Activated CD4-positive, CD25-positive, alpha-beta regulatory T cell treated with anti-CD3 and anti-CD28 coated beads, Interleukin-2, amount 50 U/mL, for 72 hours (primary cell): ENCODE results near the gene GALNT17.

Source experiments
- DNase-seq: peaks from one replicate; pipeline ENCODE4 v3.0.0; 2021

GALNT17 gene

DNA sequence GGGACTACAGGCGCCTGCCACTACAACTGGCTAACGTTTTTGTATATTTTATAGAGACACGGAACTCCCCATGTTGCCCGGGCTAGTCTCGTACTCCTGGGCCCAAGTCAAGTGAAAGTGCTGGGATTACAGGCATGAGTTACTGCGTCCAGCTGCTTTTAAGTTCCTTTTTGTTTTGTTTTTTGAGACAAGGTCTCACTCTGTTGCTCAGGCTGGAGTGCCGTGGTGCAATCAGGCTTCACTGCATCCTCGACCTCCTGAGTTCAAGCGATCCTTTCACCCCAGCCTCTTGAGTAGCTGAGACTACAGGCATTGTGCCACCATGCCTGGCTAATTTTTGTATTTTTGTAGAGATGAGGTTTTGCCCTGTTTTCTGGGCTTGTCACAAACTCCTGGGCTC, 155.0 kb downstream of the GALNT17 start:
- no peak for DNase-seq

DNA sequence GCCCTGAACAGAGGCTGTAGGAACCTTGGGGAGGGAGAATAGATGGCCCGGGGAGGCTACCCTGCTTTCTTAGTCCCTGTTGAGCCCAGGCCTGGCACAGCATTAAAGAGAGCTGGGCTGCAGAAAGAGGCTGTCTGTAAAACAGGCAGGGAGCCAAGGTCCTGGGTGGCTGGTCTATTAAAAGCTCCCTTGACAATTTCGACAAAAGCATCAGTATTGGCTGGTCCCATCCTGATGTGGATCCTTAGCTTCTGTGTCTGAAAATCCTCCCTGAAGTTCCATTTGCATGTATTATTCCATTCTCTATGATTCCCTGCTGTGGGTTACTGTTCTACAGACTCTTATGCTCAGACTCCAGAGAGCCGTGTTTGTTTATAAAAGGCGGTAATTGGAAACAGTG, 158.5 kb downstream of the GALNT17 start:
- DNase-seq = no peak

DNA sequence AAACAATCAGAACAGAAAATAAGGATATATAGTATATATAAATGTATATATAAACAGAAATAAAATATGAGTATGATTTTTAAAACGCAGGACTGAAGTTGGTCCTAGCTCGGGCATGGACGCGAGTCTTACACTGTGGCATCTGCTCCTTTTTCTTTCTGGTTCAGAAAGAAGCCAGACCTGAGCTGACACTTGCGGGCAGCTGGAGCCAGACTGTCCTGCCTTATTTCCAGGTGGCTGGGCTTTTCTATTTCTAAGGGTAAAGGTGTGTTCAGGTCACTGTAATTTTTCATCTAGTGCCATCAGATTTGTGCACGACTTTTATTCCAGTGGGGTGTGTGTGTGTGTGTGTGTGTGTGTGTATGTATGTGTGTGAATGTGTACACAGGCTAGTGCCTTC, 166.4 kb downstream of the GALNT17 start:
- DNase-seq = no peak

DNA sequence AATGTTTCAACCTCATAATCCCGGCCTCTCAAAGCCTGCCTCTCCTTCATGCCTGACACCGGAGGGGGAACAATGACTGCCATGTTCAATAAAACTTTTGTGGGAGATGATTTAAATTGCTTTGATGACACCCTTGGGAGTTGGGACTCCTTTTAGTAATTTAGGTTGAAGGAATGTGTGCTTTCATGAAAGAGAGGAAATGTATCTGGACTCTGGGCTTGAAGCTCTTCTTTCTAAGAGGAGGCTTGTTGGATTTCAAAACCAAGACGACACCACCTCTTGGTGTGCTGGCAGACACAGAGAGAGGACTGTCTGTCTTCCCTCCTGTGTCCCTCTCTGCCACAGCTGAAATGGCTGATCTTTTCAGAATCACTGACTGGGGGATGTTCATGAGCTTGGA, 168.1 kb downstream of the GALNT17 start:
- DNase-seq = no peak

DNA sequence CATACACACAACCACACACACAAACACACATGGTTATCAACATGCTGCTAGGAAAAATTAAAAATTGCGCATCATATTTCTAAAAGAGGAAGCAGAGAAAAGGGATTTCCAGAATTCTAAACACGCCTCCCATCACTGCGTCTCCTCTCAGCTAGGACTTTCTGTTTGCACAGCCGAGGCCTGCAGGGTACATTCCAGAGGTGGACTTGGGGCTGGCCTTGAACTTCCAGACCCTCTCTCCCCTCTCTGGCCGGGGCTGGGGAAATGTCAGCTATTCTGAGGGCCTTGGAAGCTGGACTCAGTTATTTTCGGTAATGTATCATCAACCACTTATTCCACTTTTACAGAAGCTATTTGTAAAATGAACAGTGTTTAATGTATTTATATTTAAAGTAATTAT, 168.7 kb downstream of the GALNT17 start:
- no peak for DNase-seq

DNA sequence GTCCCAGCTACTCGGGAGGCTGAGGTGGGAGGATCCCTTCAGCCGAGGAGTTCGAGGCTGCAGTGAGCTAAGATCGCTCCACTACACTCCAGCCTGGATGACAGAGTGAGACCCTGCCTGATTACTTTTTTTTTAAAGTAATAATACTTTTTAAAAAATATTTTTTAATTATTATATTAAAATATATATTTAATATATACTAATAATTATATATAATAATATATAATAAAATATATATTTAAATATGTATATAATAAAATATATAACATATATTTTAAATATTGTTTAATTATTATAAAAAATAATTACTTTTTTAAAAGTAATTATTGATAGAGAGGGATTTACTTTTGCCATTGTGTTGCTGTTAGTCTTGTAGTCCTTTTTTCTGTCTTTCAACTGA, 169.2 kb downstream of the GALNT17 start:
- DNase-seq = no peak

DNA sequence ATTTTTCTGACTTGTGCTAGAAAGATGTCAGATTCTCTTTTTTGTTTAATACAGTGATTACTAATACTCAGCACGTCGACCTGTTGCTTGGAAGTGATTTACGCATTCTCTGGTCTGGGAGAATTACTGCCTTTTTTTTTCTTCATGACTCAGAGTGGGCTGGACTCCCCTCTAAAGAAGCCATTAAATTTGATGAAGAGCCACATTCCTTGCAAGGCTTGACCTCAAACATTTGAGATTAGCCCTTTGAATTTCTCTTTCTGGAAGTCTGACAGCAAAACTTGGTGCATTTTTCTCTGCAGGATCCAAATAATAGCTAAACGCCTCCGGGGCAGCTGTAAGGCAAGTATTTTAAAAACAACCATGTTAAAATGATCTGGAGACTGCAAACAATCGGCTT, 171.6 kb downstream of the GALNT17 start:
- DNase-seq = no peak

DNA sequence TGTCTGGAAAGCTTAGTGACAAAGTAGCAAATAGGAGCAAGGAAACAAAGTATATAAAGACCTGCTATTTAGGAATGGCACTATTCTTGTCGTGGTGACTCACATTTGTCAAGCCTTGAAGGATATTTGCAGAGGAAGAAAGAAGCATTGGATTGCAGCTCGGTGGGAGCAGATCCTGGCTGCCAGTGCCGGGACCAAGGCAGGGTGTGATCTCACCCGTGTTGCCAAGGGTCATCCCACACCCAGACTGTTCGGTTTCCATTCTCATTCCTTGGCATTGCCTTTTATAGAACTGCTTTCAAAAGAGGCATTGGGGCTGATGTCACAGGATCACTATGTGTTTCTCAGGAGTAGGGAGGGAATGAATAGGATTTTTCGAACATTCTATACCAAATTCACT, 176.2 kb downstream of the GALNT17 start:
- DNase-seq = no peak

DNA sequence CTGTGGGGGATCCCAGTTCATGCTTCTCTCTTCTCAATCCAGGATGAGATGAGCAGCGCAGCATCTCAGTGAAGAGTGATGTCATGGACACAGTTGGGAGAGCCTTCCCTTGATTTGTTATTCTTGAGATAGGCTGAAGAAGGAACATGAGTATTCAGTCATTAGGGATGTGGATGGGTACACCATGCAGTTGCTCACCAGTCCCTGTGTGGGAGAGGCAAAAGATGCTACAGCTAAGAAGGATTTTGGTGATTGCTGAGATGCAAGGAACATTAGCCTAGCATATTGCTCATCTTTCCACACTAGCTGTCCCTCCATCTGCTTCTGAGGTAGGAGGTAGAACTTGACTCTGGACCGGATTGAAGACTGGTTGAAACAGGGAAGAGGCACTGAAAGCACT, 179.6 kb downstream of the GALNT17 start:
- no peak for DNase-seq

DNA sequence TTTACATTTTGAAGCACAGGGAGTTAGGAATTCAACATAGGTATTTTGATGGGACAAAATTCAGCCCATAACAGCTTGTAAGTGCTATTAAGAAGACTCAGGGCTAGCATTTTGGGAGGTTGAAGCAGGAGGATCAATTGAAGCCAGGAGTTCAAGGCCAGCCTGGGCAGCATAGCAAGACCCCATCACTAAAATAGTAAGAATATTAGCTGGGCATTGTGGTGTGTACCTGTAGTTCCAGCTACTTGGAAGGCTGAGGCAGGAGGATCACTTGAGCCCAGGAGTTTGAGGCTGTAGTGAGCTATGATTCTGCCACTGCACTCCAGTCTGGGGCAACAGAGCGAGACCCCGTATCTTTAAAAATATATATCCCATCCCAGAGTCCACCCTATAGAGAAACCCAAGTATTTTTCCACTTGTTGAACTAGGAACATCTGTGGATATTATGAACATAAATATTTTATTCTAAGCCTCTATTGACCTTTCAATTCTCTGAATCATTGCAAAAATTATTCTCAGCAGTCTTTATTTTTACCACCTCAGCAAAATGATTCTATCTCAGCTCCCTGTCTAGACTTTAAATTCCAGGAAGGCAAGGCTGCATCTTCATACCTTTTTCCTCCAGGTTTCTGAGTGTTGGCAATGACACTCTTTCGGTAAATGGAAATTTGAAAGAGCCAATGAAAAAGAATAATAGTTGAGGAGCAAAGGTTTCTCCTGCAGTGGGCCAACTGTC, 181.0 kb downstream of the GALNT17 start:
- no peak for DNase-seq

DNA sequence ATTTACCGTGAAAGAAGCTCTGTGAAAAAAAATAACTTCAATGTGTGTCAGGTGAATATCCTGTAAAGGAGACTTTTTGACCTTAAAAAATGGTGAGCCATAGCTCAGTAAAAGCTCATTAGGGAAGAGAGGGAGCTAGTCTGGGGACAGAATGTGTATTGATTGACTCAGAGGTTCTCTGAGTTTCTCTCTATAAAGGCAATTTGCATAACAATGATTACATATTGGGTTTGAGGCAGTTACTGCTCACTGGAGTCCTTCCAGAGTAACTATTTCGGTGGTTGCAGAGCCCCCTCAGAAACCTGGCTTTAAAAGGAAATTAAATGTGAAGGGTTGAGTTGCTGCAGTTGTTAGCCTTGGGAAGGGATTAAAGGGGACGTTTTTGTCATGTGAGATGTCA, 181.6 kb downstream of the GALNT17 start:
- DNase-seq = no peak

DNA sequence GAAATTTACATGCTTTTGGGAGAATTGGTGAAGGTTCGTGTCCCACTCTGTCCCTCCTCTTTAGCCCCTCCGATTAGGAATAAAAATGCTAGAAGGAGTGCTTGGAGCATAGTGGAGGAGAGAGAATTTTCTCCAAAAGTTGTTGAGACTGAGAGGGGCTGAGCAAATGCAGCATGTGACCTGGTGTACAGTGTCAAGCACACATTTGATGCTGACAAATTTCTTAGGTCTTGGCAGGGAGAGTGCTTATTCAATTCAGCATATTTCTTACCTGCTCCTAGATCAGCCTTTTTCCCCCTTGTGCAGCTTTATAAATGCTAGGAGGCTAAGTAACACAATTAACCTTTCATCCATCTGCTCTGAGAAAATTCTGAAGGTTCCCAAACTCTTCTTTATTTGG, 189.0 kb downstream of the GALNT17 start:
- DNase-seq = no peak

DNA sequence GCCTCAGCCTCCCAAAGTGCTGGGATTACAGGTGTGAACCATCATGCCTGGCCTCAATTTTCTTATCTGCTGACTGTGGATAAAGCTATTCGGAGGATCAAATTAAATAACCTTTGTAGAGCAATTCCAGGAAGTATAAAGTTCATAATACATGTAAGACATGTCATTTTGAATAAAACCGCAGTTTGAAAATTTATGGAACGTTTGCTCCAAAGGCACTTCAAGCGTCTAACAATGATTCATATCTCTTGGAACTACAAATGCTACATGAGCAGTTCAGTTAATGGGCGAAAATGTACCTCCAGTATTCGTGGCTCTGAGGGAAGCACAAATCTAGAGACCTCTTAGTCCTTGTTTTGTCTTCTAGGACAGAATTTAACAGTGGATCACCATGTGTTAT, 190.3 kb downstream of the GALNT17 start:
- no peak for DNase-seq

DNA sequence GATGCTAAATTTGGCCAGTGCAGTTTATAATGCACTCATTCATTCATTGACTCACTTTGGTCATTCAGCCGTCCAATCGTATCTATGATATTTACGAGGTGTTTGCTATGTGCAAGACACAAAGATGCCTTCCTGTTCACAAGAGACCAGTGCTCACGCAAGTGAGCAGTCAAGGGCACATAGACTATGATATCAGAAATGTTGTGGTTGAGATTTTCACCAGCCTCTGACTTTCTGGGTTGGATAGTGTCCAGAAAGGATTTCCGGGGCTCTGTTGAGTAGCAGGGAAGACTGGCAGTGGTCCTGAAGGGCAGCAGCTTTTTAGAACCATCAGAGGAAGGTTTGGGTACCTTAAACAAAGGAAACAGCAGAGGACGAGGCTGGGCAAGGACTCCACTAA, 191.8 kb downstream of the GALNT17 start:
- no peak for DNase-seq

DNA sequence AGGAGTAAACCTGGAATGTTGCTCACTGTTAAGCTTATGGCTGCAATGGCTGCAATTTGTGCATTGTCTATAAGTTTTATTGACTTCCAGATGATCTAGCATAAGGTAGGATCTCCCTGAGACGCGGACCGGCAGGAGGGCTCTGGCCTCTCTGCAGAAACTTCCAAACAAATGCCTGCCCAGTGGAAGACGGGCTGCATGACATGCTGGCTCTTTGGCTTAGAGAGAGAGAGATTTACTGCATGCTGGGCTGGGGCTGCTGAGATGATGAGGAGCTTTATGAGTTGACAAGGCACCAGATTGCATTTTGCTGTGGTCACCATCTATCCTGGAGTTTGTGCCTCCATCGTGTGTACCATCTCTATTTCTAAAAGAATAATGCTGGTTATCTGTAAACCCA, 193.2 kb downstream of the GALNT17 start:
- DNase-seq = no peak

DNA sequence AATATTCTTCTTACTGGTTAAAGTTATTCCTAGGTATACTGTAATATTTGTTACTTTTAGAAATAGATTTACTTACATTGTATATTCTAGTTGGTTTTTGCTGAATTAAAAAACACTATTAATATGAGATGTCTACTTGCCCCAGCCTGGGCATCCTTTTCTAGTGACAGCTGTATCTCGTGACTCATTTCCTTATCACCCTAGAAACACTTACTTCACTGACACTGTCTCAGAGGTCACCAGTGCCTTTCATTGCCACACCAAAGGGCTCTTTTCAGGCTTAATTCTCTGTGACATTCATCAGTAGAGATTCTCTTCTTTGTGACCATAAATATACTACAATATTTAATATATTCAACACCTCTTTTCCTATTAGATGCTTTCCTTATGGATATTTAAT, 194.7 kb downstream of the GALNT17 start:
- DNase-seq = no peak

DNA sequence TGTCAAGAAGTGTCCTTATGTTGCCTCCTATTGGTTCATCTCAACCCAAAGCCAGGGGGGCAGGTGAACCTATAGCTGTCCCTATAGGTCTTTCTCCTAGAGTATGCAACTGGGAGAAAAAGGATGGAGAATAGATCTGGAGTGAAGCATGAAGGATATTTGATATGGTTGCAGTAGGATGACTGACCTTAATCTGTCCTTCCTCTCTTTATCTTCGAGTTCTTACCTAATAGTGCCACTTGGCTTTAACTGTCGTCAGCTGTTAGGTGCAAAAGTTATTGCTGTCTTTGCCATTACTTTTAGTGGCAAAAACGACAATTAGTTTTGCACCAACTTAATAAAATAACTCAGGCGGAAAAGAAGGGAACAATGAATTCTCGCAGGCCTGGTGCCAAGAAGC, 196.0 kb downstream of the GALNT17 start:
- no peak for DNase-seq

DNA sequence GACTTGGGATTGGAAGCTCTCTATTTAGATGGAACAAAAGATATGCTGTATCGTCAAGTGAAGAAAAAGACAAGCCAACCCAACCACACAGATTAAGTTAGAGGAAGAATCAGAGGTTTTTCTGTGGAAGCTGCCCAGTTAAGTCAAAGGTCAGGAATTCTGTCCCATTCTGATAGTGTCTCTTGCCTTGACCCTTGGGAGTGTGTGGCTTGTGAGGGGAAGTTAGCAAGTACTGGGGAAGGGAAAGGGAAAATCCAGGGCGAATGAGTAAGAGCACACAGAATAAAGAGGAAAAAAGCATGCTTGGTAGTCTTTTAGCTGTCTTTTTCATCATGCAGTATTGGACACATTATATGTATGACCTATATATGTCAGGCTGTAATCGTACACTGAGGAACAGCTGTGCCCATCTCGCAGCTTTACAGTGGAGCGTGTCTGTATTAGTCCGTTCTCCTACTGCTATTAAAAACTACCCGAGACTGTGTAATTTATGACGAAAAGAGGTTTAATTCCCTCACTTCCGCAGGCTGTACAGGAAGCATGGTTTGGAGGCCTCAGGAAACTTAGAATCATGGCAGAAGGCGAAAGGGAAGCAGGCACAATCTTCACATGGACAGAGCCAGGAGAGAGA, 197.2 kb downstream of the GALNT17 start:
- DNase-seq = no peak

DNA sequence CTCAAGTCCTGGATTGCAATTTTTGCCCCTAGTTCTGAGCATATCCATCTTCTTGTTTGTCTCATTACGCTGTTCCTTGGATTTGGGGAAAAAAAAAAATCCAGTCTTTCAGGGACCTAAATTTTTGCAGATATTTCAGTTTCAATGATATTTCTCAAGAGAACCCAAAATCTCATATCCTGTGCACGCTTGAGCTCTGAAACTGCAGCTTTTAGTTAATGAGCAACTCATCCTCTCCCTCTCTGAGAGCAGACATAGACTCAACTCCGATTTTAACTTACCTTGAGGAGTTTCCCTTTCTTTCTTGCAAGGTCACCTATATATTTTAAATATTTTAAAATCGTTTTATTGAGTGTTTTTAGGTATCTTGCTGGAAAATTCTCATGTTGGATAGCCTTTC, 200.3 kb downstream of the GALNT17 start:
- DNase-seq = no peak

DNA sequence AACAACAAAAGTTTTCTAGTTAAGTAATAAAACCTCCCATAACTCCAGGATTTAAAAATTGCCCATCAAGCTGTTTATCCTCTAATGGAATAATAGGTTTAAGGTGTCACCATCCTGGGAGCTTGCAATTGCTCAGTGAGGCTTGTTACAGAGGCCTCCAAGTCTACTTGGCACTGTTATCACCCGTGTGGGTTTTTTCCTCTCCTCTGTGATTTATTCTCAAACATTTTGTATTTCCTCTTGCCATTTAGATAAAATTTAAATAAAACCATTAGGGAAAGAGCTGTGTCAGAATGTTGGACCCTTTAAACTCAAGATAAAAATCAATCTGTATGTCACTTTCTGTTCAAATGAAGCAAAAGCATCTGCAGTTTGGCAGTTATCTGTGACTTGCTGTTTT, 202.6 kb downstream of the GALNT17 start:
- DNase-seq = no peak

DNA sequence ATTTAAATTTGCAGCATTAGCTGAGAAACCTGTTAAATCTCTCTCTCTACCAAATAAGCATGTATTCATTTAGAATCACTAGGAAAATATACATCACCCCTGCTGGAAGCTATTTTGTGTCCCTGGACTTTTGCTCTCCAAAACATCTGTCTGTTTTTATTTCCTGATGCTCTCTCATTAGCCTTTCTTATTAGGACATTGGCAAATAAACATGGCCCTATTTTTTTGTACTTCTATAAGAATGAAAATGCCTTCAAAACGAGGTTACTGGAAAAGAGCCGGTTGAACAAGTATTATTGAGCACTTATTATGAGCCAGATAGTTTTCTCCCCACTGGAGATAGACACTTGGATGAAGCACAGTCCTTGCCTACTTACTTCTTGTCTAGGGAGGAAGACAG, 206.9 kb downstream of the GALNT17 start:
- no peak for DNase-seq

DNA sequence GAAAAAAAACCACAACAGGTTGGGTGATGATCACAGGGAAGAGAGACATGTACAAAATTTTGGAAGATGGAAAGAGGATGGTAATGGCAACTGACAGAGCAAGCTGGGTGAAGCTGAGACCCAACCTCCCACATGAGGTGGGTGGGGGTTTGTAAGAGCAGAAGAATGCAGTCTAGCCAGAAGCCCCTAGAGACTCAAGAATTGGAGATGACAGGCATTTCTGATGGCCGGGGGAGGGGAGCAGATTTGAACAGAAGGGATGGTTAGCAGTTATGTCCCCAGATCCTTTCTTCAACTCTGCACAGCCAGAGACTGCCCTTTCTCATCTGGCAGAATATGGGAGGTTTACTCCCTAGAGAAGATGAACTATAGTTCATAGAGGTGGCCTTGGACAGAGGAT, 208.0 kb downstream of the GALNT17 start:
- DNase-seq = no peak

DNA sequence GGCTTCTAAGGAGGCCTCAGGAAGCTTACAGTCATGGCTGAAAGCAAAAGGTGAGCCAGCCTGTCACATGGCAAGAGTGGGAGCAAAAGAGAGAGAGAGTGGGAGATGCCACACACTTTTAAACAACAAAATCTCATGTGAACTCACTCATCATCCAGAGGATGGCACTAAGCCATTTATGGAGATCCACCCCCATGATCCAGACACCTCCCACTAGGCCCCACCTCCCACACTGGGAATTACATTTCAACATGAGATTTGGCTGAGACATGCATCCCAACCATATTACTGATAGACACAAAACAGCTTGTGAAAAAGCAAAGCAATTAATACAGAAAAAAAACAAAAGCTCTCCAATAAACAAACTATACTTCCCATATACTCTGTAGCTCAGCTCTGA, 210.3 kb downstream of the GALNT17 start:
- DNase-seq = no peak

DNA sequence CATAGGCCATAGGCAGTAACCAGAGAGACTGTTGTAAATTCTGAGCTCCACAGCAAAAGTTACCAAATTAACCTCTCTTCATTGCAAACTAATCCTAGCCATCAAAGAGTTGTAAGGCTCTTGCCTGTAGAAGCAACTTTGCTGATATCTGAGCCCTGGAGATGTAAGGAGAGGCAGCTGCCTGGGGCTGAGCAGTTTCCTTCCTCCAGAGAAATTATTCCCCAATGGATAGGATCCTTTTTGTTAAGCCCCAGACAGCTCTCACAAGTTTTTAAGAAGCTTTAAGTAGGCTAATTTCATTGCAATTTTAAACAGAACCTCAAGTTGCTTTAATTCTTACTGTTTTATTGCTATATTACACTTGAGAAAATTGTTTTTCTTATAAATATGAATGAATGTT, 211.1 kb downstream of the GALNT17 start:
- DNase-seq = no peak

DNA sequence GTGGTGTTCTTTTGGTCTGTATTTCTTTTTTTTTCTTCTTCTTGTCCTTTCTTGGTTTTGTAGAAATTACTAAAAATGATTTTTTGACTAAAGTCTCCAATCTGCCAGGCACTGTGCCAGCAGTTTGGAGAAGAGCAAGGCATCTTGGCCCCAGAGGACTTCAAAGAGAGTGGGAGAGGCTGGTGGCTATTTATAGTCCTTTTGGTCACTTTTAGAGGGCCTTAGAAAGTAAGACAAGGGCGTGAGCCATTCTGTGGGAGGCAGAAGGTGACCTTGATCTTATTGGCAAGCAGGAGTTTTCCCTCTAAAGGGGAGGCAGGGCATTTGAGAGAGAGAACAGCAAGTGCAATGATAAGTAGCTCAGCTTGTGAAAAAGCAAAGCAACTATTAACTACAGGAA, 211.9 kb downstream of the GALNT17 start:
- DNase-seq = no peak
